Stimulated activated CD4-positive, alpha-beta T cell treated with anti-CD3 and anti-CD28 coated beads, Interleukin-4, amount 100 ng/mL, for 1 hour (primary cell): ENCODE data around the gene GJB4.
"Not testable (repeated sequence)": the region's sequence is repeated elsewhere in the genome, so short reads cannot be mapped to it uniquely, and the experiment has no call there.

Experiments
- DNase-seq: peaks from one replicate; pipeline ENCODE4 v3.0.0-alpha.2; 2020

Gene GJB4

DNA sequence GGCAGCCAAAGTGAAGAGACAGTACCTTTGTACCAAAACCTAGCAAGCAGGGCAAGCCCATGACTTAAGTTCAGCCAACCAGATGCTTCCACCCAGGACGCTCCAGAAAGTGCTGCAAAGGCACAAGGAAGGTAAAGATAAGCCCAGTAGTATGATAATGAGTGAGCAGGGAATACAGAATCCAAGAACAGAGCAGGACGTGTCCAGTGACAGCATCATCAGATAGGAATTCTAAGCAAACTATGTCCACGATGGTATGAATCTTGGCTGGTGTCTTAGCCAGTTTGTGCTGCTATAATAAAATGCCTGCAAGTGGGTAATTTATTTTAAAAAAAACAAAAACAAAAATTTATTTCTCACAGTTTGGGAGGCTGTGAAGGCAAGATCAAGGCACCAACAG, 46.9 kb downstream of the GJB4 start:
- no peak for DNase-seq

DNA sequence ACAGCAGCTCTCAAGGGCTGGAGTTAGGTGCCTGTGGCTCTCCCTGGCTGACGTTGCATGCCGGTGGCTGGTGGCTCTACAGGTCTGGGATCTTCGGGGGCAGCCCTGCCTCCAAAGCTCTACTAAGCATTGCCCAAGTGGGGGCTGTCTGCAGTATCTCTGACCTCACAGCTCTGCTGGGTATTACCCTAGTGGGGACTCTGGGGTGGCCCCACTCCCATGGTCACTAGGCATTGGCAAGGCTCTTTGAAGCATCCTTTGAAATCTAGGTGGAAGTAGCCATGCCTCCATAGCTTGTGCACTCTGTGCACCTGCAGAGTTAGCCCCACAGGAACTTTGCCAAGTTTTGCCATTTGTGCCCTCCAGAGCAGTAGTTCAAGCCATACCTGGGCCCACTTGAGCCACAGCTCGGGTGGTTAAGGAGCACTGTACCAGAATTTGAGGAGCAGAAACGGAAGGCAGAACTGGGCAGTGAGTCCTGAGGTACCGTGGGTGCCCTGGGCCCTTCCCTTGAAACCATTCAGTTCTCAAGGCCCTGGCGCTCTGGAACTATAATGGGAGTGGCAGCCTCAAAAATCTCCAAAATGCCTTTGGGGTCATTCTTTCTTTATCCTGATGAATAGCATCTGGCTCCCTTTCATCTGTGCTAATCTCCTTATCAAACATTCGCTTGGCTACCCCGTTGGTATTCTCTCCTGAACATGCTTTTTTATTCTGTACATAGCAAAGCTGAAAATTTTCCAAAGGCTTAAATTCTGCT, 48.7 kb downstream of the GJB4 start:
- DNase-seq, result no peak

DNA sequence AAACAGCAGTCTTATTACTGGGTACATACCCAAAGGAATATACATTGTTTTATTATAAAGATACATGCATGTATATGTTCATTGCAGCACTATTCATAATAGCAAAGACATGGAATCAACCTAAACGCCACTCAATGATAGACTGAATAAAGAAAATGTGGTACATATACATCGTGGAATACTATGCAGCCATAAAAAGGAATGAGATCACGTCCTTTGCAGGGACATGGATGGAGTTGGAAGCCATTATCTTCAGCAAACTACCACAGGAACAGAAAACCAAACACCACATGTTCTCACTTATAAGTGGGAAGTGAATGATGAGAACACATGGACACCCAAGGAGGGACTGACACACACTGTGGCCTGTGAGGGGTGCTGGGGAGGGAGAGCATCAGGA, 51.2 kb downstream of the GJB4 start:
- DNase-seq, result not testable (repeated sequence)
